Central memory CD4-positive, alpha-beta T cell (primary cell): ENCODE measurements around the gene TEX22.

ENCODE experiments used
- DNase-seq: peaks from one replicate; pipeline ENCODE4 v3.0.0; 2022

The TEX22 gene

GRCh38 chr14:105385698-105386365 is 12.5 kb upstream of the TEX22 start:
- no peak for DNase-seq

GRCh38 chr14:105386581-105387529 is 11.5 kb upstream of the TEX22 start:
- no peak for DNase-seq

- DNase-seq, result no peak
Measured at GRCh38 chr14:105387530-105387922, 10.8 kb upstream of the TEX22 start.

GRCh38 chr14:105388110-105388951 is 10.0 kb upstream of the TEX22 start:
- DNase-seq, result no peak

GRCh38 chr14:105388976-105389375 is 9.4 kb upstream of the TEX22 start:
- no peak for DNase-seq

GRCh38 chr14:105389534-105389933 is 8.8 kb upstream of the TEX22 start:
- no peak for DNase-seq

- no peak for DNase-seq
Measured at GRCh38 chr14:105389976-105390848, 8.1 kb upstream of the TEX22 start.

- DNase-seq, result no peak
Measured at GRCh38 chr14:105390849-105391500, 7.4 kb upstream of the TEX22 start.

- no peak for DNase-seq
Measured at GRCh38 chr14:105391541-105391940, 6.8 kb upstream of the TEX22 start.

- no peak for DNase-seq
Measured at GRCh38 chr14:105392131-105393090, 5.9 kb upstream of the TEX22 start.

- DNase-seq, result no peak
Measured at GRCh38 chr14:105393151-105393550, 5.2 kb upstream of the TEX22 start.

GRCh38 chr14:105394714-105395537 is 3.4 kb upstream of the TEX22 start:
- DNase-seq, result no peak

- no peak for DNase-seq
Measured at GRCh38 chr14:105395538-105395854, 2.8 kb upstream of the TEX22 start.

GRCh38 chr14:105397350-105397931 is 897 bp upstream of the TEX22 start:
- no peak for DNase-seq

- DNase-seq, result no peak
Measured at GRCh38 chr14:105398726-105399465, 558 bp downstream of the TEX22 start.

GRCh38 chr14:105399466-105399775 is 1.1 kb downstream of the TEX22 start:
- no peak for DNase-seq

- DNase-seq, result no peak
Measured at GRCh38 chr14:105400016-105400415, 1.7 kb downstream of the TEX22 start.

- no peak for DNase-seq
Measured at GRCh38 chr14:105401699-105402098, 3.4 kb downstream of the TEX22 start.

- no peak for DNase-seq
Measured at GRCh38 chr14:105408592-105408991, 10.3 kb downstream of the TEX22 start.
